ENCODE results near the gene FASLG. TPM values are rescaled to one million over a fixed set of nuclear protein-coding genes. Genes with fewer than 3 reads are reported as not detected.

Gene FASLG
- total and polyA plus RNA-seq, 9 donors: 0.07 to 0.83 (median 0.31) TPM; not detected in 4

GRCh38 chr1:172669011-172669410 is 10.1 kb downstream of the FASLG start:
- TF ChIP-seq POLR2A (IDR thresholded peaks at IDR 0.05): no peak
- TF ChIP-seq CTCF (IDR thresholded peaks at IDR 0.05): no peak
- no peak for TF ChIP-seq EP300 (IDR thresholded peaks at IDR 0.05)
- Histone ChIP-seq H3K27ac (no peak overlapping the region), H3K4me3 (no peak overlapping the region), H3K9me3 (no peaks in the 10 kb centered on the region), H3K36me3 (no peaks in the 10 kb centered on the region), H3K27me3 (no peaks in the 10 kb centered on the region), H3K4me1 (ENCODE audit: insufficient read depth) (no peaks in the 10 kb centered on the region)
- intact Hi-C loops (cut with DNase I): no loop called here
- DNase-seq: no peak
- WGBS, 3 donors: 91 to 95% (median 94%) methylated on average over 3 of the region's 3 CpGs

GRCh38 chr1:172670316-172670715 is 11.4 kb downstream of the FASLG start:
- H3K4me1 ChIP-seq (ENCODE audit: insufficient read depth): no peaks in the 10 kb centered on the region
- no peak overlapping the region for H3K27ac ChIP-seq
- 78 to 82% (median 80%) methylated on average over 4 of the region's 4 CpGs for whole genome bisulfite sequencing, 3 donors
- no peak overlapping the region for H3K4me3 ChIP-seq
- H3K9me3 ChIP-seq: no peaks in the 10 kb centered on the region
- no peak for DNase-seq
- TF ChIP-seq EP300 (IDR thresholded peaks at IDR 0.05) (no peak), POLR2A (IDR thresholded peaks at IDR 0.05) (no peak), CTCF (IDR thresholded peaks at IDR 0.05) (no peak)
- intact Hi-C loops (cut with DNase I): no loop called here
- no peaks in the 10 kb centered on the region for H3K36me3 ChIP-seq
- H3K27me3 ChIP-seq: no peaks in the 10 kb centered on the region

- no peak for DNase-seq
- Histone ChIP-seq H3K27ac (no peak overlapping the region), H3K36me3 (no peaks in the 10 kb centered on the region), H3K4me1 (ENCODE audit: insufficient read depth) (no peaks in the 10 kb centered on the region), H3K27me3 (no peaks in the 10 kb centered on the region), H3K9me3 (no peaks in the 10 kb centered on the region), H3K4me3 (no peak overlapping the region)
- intact Hi-C loops (cut with DNase I): no loop called here
- no peak for TF ChIP-seq EP300 (IDR thresholded peaks at IDR 0.05)
- no peak for TF ChIP-seq POLR2A (IDR thresholded peaks at IDR 0.05)
- no peak for TF ChIP-seq CTCF (IDR thresholded peaks at IDR 0.05)
- 57 to 68% (median 57%) methylated on average over 4 of the region's 4 CpGs for WGBS, 3 donors
Measured at GRCh38 chr1:172670791-172671190, 11.9 kb downstream of the FASLG start.

GRCh38 chr1:172671591-172671990 is 12.7 kb downstream of the FASLG start:
- Histone ChIP-seq H3K4me1 (ENCODE audit: insufficient read depth) (no peaks in the 10 kb centered on the region), H3K27ac (no peak overlapping the region), H3K4me3 (no peak overlapping the region), H3K27me3 (no peaks in the 10 kb centered on the region), H3K9me3 (no peaks in the 10 kb centered on the region), H3K36me3 (no peaks in the 10 kb centered on the region)
- intact Hi-C loops (cut with DNase I): no loop called here
- no peak for DNase-seq
- TF ChIP-seq CTCF (IDR thresholded peaks at IDR 0.05) (no peak), EP300 (IDR thresholded peaks at IDR 0.05) (no peak), POLR2A (IDR thresholded peaks at IDR 0.05) (no peak)

GRCh38 chr1:172672720-172673119 is 13.8 kb downstream of the FASLG start:
- no peak overlapping the region for H3K4me3 ChIP-seq
- H3K9me3 ChIP-seq: no peaks in the 10 kb centered on the region
- no peak for DNase-seq
- TF ChIP-seq POLR2A (IDR thresholded peaks at IDR 0.05) (no peak), EP300 (IDR thresholded peaks at IDR 0.05) (no peak), CTCF (IDR thresholded peaks at IDR 0.05) (no peak)
- no peaks in the 10 kb centered on the region for H3K4me1 ChIP-seq (ENCODE audit: insufficient read depth)
- intact Hi-C loops (cut with DNase I): no loop called here
- no peaks in the 10 kb centered on the region for H3K27me3 ChIP-seq
- no peak overlapping the region for H3K27ac ChIP-seq
- WGBS, 3 donors: 28 to 73% (median 43%) methylated on average over 2 of the region's 2 CpGs
- no peaks in the 10 kb centered on the region for H3K36me3 ChIP-seq

All from ovary (tissue), 9 donors.